GM21723 (cell line): Measurements from ENCODE around the gene COQ10A.
A peak's percentile ranks its signal among the peaks of the same experiment; 100 is the strongest.
"Not testable (repeated sequence)": the region's sequence is repeated elsewhere in the genome, so short reads cannot be mapped to it uniquely, and the experiment has no call there.

Experiments used
- ATAC-seq: cut with Tn5 transposase; IDR thresholded peaks from one replicate; pipeline ENCODE4 v1.9.1; 2021; ENCODE audit warnings: mild to moderate bottlenecking, moderate library complexity; ENCODE audit not compliant: unreplicated experiment

The COQ10A gene

DNA sequence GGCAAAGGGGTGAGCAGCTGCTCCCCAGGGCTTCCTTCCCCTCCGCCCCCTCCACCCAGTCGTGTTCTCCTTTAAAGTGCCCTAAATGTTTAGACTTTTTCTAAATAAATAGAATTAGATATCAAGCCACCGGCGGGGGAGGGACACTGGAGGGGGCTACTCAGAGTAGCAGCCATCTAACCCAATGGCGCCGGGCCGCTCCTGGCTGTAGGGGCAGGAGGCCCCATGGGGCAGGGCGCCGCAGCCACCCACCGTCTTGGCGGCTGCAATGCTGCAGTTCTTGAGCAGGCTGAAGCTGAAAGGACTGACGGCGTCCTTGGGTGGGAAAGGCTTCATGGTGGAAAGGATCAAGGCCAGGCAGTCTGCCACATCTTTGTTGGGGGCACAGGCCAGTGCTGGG is 23.8 kb upstream of the COQ10A start:
- no peak for ATAC-seq

DNA sequence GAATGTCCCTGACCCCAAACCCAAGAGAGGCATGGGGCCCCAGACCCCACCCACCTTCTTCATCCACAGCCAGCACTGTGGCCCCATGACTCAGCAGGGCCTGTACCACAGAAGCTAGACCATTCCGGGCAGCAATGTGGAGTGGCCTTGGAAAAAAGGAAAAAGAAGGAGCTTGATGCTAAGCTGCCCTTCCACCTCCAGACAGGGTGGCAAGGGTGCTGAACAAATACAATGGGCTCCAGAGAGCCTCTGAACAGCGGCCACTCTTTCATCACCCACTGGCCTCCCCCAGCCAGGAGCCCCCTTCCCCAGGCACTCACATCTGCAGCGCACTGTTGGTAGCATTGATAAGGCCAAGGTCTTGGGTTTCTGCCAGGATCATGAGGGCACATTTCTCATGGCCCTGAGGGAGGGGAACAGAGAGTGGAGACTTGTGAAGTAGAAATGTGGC is 23.0 kb upstream of the COQ10A start:
- ATAC-seq, result no peak

DNA sequence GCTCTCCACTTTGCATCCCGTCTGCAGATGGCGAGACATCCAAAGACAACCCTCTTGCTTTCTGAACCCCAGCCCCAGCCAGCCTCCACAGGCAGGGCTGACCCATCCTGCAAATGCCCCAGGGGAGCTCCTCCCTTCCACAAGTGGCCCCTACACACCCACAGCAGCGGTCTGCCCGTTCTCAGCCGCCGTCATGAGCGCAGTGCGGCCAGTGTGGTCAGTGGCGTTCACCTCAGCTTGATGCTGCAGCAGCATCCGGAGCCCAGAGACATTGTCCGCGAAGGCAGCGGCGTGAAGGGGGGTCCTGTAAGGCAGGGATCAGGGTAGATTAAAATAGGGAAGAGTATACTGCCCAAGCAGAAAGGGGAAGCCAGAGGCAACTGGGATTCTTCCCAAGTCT is 22.2 kb upstream of the COQ10A start:
- ATAC-seq, result no peak

DNA sequence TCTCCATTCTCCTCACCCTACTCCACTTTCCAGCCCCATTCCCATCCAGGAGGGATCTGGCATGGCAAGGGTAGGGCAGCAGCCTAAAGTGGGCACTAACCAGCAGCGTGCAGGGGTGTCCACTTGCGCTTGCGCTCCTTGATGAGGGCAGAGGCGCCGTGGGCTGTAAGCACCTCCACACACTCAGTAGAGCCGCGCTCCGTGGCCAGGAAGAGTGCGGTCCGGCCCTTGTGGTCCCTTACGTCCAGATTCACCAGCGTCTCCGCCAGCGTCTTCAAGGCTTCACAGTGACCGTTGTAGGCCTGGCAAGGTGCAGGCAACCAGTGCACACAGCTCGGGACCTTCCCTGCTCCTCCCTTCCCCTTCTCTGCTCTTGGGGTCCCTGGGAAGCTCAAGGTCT is 18.8 kb upstream of the COQ10A start:
- no peak for ATAC-seq

DNA sequence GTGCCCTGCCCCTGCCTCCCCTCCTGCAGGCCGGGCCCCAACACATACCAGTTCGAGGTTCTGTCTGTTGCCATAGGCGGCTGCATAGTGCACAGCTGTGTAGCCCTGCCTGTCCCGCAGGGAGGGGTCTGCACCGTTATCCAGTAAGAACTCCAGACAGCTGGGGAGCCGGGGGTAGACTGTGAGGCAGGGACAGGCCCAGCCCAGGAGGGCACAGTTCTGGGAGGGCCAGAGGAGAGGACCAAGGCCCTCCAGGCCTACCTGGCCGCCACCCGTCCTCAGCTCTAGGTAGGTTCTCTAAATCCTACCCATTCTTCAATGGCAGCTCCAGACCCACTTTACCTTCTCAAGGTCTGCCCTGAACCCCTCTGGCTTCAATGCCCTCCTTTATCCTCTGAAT is 18.0 kb upstream of the COQ10A start:
- no peak for ATAC-seq

DNA sequence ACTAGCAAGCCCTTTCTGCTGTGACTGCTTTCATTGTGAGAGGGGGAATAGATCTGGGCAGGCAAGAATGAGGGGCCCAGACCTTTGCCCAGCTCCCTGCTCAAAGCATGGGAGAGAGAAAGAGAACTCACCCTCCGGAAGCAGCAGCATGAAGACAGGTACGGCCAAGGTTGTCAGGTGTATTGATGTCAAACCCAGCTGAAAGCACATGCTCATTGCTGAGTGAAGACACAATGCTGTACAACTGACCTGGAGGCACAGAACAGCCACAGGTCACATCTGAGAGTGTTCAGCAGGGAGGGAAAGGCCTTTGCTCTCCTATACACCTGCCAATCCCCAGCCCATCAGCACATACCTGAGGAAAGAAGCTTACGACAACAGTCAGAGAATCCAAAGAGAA is 14.1 kb upstream of the COQ10A start:
- ATAC-seq, result no peak

DNA sequence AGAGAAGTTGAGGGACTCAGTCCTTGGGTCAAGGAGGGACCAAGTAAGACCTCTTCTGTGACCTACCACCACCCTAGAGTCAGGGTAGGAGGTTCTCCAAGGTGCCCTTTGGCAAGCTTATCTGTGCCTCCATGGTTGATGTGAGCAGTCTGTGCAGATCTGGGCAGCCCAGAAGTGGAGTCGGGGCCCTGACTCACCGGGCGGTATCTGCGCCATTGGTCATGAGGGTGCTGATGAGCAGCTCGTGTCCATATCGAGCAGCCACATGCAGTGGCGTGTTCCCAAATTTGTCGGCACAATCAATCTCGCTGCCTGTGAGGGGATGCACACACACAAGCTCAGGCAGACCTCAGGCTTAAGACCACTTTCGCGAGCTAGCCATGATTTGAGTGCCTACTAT is 13.7 kb upstream of the COQ10A start:
- no peak for ATAC-seq

DNA sequence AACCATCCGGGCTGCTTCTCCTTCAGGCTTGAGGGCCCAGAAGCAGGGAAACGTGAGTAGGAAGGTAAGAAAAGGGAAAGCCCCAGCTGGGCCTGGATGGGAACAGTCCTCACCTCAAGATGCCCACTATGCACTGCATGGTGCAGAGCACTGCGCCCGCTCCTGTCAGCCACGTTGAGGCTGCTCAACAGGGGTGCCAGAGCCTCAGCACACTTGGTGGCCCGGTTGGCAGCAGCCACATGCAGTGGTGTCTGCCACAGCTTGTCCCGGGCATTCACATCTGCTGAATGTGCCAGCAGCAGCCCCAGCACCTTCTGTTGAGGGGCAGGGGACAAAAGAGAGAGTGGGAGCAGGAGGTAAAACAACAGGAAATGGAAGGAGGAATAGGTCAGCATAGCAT is 11.1 kb upstream of the COQ10A start:
- ATAC-seq, result no peak

DNA sequence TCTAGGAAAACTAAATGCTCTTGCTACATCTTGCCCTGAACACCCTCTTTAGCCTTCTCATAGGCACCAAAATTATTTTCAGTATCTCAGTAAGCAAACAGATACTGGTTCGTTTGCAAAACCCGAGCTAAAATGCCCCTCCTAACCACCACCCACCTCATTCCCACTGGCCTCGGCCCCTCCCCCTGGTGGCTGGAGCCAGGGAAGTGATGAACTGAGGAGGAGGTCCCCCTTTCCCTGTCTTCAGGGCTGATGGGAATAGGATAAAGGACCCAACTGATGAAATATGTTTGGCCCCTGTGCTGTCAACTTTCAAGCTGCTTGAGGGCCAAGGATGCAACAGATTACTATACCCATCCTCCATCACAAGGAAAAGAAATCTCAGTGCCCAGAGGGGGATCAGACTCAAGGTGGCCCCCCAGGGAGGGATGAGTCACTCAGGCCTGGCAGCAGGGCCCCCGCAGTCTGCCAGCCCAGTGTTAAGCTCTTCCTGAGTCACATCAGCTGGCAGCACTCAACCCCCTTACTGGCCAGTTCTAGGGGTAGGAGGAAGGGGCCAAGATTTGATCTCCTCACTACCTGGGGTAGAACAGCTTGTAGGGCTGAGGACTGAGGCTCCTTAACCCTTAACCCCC is 10.3 kb upstream of the COQ10A start:
- ATAC-seq, result no peak

DNA sequence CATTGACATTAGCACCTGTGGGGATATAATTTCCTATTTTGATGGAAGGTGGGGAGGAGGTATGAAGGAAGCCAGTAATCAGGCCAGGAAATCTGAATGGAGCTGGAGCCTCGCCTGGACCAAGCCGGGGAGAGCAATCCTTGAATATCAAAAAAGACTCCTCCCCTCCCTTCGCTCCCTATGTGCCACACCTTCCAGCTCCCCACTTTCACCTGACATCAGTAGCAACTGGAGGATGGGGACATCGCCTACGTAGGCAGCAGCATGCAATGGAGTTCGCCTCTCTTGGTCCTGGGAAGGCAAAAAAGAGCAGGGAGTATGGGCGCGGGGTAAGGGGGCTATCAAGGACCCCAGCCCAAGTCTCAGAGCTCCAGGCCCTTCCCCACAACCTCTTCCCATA is 9.7 kb upstream of the COQ10A start:
- ATAC-seq, result no peak

DNA sequence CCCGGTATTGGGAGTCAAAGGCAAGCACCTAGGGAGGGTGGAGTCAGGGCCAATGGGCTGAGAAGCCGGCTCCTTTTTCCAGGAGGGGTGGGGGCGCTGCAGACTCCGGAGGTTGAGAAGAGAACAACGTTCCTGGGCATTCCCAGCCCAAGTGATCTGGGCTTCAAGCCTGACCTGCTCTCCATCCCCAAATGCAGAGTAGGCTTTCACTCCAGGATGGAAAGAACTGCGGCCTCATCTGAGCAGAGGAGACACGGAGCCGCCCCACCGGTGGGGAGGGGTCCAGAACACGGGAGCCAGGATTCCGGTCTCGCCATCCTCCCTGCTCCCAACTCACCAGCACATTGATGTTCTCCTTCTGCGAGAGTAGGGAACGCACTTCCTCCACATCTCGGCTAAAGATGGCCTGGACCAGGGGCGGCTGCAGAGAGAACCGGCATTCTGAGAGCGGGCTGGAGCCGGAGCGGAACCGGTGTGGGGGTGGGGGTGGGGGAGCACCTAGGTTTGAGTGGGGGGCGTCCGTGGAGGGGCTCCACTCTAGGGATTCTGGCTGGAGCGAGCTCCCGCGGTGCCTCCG is 9.2 kb upstream of the COQ10A start:
- ATAC-seq, result peak; percentile 26

DNA sequence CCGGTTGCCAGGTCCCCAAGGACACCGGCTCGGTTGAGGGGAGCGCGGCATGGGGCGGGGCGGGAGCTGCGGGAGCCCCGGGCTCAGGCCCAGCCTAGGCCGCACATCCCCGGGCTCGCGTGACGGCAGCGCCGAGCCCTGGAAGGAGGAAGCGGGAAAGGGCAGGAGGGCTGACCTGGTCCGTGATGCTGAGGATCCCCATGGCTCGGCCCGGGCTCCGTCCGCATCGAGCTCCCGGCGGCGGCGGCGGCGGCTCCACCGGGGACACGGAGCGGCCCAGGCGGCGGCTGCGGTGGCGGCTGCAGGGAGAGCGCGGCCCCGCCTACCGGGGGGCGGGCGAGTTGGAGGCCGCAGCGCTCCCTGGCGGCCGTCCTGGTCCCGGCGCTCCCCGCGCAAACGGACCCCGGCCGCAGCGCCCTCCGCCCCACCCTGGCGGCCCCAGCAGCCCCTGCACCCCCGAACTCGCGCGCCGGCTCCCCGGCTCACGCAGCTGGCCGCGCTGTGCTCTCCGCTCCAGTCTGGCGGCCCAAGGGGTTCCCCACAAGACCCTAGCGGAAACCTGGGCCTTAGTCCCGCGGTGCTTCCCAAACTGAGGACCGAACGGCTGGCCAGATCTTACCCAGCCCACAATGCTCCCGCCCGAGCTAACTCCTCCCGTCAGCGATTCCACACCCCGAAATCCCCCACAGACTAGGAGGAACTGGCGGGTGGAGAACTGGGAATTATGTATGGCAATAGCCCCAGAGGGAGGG is 8.5 kb upstream of the COQ10A start, which contains the start of gene ANKRD52:
Gene ANKRD52 (minus strand): TSS at position 317 of the 752 bp plus-strand sequence. CDS start 115 bp downstream, at position 202.
- ATAC-seq, result peak; percentile 93

DNA sequence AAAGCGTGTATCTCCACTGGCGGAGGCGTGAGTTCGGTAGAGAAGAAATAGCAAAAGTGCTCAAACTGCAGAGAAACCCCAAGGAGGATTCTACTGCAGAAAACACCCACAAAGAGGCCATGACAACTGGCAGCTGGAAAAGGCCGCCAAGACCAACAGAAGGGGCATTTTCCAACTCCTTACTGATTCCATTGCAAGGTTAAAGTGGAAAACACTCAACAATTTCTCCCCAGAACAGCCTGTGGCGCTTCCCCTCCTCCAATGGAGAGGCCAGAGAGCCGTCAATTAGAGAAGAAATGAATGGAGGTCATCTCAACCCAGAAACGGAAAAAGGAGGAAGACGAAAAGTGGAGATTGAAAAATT is 7.9 kb upstream of the COQ10A start:
- ATAC-seq, result no peak

DNA sequence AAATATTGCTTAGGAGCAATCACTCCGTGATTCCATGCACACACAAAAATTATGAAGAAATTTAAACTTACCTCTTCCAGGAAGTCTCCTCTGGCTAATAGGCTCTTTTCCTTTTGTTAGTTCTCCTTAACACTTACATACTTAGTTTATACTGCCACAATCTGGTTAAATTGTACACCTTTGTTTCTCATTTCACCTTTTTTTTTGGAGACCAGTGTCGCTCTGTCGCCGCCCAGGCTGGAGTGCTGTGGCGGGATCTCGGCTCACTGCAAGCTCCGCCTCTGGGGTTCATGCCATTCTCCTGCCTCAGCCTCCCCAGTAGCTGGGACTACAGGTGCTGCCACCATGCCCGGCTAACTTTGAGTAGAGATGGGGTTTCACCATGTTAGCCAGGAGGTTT is 6.4 kb upstream of the COQ10A start:
- no peak for ATAC-seq

DNA sequence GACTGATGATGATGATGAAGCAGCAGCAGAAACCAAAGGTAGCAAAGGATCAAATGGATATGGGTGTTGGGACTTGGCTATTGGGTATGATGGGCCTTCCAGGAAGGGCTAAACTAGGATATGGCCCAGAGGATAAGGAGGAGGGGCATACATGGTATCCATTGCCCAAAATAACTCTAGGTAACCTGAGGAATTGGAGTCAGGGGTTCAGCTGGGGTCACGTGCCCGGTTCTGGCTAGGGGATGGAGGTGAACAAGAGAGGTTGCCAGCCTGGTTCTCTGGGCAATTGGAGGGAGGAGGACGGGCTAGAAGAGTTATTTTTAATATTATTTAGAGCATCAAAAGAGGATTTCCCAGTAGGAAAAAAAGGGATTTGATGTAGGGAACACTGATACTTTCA is 5.8 kb upstream of the COQ10A start:
- ATAC-seq, result no peak

DNA sequence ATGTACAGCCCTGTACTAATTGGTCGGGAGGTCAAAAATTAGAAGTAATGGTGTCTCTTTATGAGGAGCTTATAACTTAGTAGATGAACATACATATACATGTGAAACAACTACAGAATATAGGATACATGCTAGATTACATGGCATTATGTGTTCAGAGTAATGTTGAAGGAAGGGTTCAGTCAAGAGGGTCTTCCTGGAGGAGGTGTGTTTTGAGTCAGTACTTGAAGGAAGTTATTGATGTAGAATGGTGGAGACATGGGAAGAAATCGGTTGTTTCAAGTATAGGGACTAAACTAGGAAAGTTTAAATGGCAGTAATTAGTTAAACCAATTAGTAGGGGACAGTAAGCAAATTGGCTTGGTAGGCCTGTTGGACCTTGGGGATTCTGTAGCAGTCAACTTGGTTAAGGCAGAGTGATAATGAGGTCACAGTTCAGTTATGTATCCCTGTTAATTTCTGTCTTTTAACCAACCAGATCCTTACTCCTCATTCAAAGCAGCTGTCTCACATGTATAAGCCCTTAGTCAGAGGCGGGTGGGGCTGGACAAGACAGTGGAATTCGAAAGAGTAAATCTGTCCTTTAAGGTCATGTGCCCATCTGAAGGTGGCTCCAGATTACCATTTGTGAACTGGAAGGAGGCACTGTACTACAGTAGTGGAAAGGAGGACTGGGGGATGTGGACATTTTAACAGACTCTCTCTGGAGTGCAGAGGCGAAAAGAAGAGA is 5.1 kb upstream of the COQ10A start:
- ATAC-seq, result no peak

DNA sequence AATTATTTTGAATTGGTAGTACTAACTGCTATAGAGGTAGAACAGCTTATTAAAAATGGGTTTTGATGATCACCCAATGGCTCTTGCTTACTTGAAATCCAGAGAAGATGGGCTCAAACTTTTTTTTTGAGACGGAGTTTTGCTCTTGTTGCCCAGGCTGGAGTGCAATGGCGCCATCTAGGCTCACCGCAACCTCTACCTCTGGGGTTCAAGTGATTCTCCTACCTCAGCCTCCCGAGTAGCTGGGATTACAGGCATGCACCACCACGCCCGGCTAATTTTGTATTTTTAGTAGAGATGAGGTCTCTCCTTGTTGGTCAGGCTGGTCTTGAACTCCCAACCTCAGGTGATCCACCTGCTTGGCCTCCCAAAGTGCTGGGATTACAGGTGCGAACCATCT is 3.8 kb upstream of the COQ10A start:
- ATAC-seq, result not testable (repeated sequence)

DNA sequence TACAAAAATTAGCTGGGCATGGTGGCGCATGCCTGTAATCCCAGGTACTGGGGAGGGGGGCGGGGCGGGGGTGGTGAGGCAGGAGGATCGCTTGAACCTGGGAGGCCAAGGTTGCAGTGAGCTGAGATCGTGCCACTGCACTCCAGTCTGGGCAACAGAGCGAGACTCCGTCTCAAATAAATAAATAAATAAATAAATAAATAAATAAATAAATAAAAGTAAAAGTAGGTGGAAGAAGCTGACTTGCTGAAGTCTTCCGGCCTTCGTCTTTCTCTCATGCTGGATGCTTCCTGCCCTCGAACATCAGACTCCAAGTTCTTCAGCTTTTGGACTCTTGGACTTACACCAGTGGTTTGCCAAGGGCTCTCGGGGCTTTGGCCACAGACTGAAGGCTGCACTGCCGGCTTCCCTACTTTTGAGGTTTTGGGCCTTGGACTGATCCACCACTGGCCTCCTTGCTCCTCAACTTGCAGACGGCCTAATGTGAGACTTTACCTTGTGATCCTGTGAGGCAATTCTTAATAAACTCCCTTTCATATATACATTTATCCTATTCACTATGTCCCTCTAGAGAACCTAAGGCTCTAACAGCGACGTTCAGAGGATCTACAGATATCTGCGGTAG is 562 bp upstream of the COQ10A start:
- not testable (repeated sequence) for ATAC-seq

DNA sequence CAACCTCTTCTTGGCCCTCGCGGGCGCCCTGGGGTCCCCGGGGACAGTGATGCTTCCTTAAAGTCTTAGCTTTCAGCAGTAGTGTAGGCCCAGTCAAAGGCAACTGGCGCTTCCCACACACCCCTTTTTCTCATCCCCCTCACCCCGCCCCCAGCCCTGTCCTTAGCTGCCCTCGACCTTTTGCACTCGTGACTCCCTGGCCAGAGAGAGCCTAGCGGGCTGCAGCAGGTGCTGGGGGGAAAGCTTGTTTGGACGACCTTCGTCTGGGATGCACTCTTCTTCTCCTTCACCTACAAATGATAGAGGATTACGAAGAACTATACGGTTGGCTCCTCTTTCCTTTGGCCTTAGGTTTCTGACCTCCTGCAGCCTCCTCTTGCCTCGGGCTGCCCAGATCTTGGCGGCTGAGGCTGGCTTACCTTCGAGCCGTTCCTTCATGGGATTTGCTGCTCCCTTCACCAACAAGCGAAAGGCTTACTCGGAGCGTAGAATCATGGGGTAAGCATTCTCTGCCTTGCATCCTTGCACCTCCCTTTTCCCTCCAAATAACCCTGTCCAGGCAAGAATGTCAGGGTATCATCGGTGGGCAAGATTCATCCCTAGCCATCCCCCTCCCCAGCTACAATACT is 815 bp downstream of the COQ10A start:
- ATAC-seq, result peak; percentile 23

DNA sequence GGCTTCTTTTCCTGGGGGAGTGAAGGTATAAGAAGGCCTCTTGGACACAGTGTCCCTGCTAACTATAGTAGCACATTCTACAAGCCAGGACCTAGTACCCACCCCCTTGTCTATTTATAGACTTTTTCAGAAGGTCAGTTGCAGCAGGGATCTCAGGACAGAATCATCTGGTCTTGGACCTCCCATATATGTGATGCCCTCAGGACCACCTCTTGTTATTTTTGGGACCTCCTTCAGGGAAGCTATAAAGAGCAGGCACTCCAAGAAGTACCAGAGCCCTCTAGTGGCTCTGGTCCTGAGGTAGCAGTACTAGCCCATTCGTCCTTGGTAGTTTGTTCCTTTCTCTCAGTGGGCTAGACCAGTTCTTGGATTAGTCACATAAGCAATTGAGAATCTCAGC is 4.3 kb downstream of the COQ10A start:
- no peak for ATAC-seq

DNA sequence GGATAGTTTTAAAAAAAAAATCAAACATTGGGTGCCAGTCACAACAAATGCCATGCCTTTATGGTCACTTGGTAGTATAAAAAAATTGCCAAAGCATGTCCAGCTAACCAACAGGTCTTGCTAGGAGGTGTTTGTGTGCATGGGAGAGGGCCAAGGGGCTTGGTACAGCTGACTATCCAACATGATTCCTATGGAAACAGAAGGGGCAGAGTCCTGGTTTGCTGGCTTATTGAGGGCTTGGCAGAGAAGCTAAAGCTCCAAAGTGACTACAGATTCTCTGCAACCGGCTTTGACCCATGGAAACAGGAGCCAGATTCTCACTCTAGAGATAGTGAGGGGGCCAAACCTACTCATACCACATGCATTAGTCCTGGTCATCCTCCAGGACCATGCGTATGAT is 5.7 kb downstream of the COQ10A start:
- not testable (repeated sequence) for ATAC-seq
